Choroid plexus epithelial cell (primary cell): Measurements from ENCODE around the gene NUDCD3.

Experiments
- DNase-seq: peaks from one replicate; pipeline ENCODE4 v3.0.0-alpha.2; 2010; ENCODE audit warnings: low read depth
- H3K4me3 ChIP-seq: 2 replicates; pipeline ENCODE4 v1.5.1; 2011; ENCODE audit warnings: low read depth, mild to moderate bottlenecking, control low read depth, low read length, moderate library complexity
- CTCF ChIP-seq: conservative IDR thresholded peaks from 2 replicates; pipeline ENCODE4 v1.5.1; 2011; ENCODE audit warnings: low read depth, mild to moderate bottlenecking, control low read depth, inconsistent platforms, low read length, moderate library complexity

Gene NUDCD3

DNA sequence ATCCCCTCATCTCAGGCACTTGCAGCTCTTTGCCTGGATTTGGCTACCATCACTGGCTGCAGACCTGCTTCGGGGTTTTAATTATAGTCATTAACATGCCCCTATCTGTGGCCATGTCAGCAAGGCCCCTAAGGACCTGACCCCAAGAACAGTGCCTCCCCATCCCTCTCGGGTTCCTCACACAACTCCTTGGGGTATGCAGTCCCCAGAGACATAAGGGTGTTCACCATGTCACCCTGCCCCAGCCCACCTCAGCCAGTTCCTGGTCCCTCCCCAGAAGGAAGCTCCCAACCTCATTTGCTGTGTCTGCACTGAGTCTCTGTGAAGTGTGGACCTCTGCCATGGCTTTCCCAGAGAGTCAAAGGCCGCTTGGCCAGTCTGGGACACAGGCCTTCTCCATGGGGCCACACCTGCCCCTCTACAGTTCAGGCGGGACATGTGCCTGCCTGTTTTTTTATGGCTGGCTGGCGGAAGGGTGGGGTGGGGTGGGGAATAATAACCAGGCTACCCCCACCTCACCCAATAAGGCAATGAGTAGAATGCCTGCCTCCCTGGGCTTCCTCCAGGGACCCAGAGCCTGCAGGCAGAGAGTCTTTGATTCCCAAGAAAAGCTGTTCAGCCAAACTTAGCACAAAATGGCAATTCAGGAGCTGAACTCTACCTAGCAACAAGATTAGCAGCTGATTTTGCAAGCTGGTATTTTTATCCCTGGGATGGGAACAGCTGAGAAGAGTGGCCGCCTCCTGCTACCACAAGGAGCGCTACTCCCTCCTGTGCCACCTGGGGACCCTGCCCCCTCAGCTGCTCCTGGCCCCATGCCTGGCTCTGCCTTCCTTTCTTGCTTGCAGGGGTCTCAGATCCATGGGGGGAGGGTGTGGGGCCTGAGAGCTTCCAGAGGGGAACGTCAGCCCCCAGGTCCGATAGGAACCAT is 141.3 kb downstream of the NUDCD3 start:
- TF ChIP-seq CTCF, result peak; percentile 38
- DNase-seq, result peak; percentile 39
- no peak overlapping the region for H3K4me3 ChIP-seq

- peak; percentile 76 for TF ChIP-seq CTCF
- DNase-seq, result peak; percentile 71
- no peak overlapping the region for H3K4me3 ChIP-seq
These were observed 142.2 kb downstream of the NUDCD3 start for GRCh38 chr7:44348300-44348699.

DNA sequence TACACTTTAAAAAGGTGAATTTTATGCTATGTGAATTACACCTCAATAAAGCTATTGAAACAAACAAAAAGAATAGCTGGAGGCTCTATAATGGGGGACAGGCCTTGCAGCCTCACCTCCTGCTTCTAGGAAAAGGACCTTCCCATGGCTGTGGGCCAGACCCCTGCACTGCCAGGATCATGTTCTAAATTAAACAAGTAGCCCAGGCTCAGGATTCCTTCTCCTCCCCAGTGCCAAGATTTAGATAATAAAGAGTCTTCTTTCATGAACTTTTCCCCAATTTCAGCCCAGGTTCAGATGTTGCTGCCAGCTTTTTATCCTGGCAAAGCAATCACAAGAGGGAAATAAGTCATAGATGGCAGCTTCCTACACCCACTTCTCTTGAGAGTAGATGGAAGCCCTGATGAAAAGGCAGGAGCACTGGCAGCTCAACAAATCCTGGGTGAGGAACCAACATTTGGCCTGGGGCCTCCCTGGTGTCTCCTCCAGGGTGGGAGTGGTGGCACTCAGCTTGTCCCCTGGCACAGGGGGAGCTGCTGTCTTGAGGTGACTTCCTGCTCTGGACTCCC is 142.8 kb downstream of the NUDCD3 start:
- TF ChIP-seq CTCF, result no peak
- no peak overlapping the region for H3K4me3 ChIP-seq
- DNase-seq, result no peak

GRCh38 chr7:44346063-44346462 is 144.4 kb downstream of the NUDCD3 start:
- no peak for DNase-seq
- TF ChIP-seq CTCF, result no peak
- H3K4me3 ChIP-seq, result no peak overlapping the region

- no peak overlapping the region for H3K4me3 ChIP-seq
- no peak for TF ChIP-seq CTCF
- DNase-seq, result no peak
These were observed 149.1 kb downstream of the NUDCD3 start for GRCh38 chr7:44341401-44341800.

GRCh38 chr7:44338600-44338999 is 151.9 kb downstream of the NUDCD3 start:
- no peak overlapping the region for H3K4me3 ChIP-seq
- TF ChIP-seq CTCF, result no peak
- DNase-seq, result no peak
